ENCODE data around the gene MYCBPAP.

The MYCBPAP gene

GRCh38 chr17:50487213-50488096 is 20.8 kb upstream of the MYCBPAP start:
- Histone ChIP-seq H3K27me3 (ENCODE audit: control insufficient read depth in 1 of 2, insufficient read depth in 2 of 2, low read length in 2 of 2) (no peaks in the 10 kb centered on the region), H3K9me3 (ENCODE audit: control insufficient read depth in 1 of 2, low read length in 2 of 2) (no peaks in the 10 kb centered on the region), H3K4me3 (ENCODE audit: low read depth in 1 of 2, low read length in 2 of 2) (no peak overlapping the region), H3K36me3 (ENCODE audit: control insufficient read depth in 1 of 2, insufficient read depth in 2 of 2, low read length in 2 of 2) (peaks cover 28 to 31% of the 10 kb centered on the region in 2 donors), H3K27ac (ENCODE audit: low read depth, low read length) (no peak overlapping the region), H3K4me1 (ENCODE audit: control insufficient read depth in 1 of 2, insufficient read depth in 2 of 2, low read length in 2 of 2) (peaks cover 4% of the 10 kb centered on the region in 2 donors), H3K9ac (ENCODE audit: low read depth in 1 of 2, low read length in 2 of 2) (no peak overlapping the region)

GRCh38 chr17:50488880-50489279 is 19.4 kb upstream of the MYCBPAP start:
- Histone ChIP-seq H3K27ac (ENCODE audit: low read depth, low read length) (no peak overlapping the region), H3K4me1 (ENCODE audit: control insufficient read depth in 1 of 2, insufficient read depth in 2 of 2, low read length in 2 of 2) (no peaks in the 10 kb centered on the region), H3K9me3 (ENCODE audit: control insufficient read depth in 1 of 2, low read length in 2 of 2) (no peaks in the 10 kb centered on the region), H3K36me3 (ENCODE audit: control insufficient read depth in 1 of 2, insufficient read depth in 2 of 2, low read length in 2 of 2) (peaks cover 21 to 22% of the 10 kb centered on the region in 2 donors), H3K9ac (ENCODE audit: low read depth in 1 of 2, low read length in 2 of 2) (no peak overlapping the region), H3K27me3 (ENCODE audit: control insufficient read depth in 1 of 2, insufficient read depth in 2 of 2, low read length in 2 of 2) (no peaks in the 10 kb centered on the region), H3K4me3 (ENCODE audit: low read depth in 1 of 2, low read length in 2 of 2) (no peak overlapping the region)

- Histone ChIP-seq H3K27me3 (ENCODE audit: control insufficient read depth in 1 of 2, insufficient read depth in 2 of 2, low read length in 2 of 2) (no peaks in the 10 kb centered on the region), H3K9me3 (ENCODE audit: control insufficient read depth in 1 of 2, low read length in 2 of 2) (no peaks in the 10 kb centered on the region), H3K36me3 (ENCODE audit: control insufficient read depth in 1 of 2, insufficient read depth in 2 of 2, low read length in 2 of 2) (peaks cover 0 to 5% of the 10 kb centered on the region in 2 donors), H3K4me1 (ENCODE audit: control insufficient read depth in 1 of 2, insufficient read depth in 2 of 2, low read length in 2 of 2) (no peaks in the 10 kb centered on the region), H3K27ac (ENCODE audit: low read depth, low read length) (no peak overlapping the region), H3K4me3 (ENCODE audit: low read depth in 1 of 2, low read length in 2 of 2) (no peak overlapping the region), H3K9ac (ENCODE audit: low read depth in 1 of 2, low read length in 2 of 2) (no peak overlapping the region)
These were observed 16.7 kb upstream of the MYCBPAP start for GRCh38 chr17:50491505-50491904.

GRCh38 chr17:50492214-50492613 is 16.0 kb upstream of the MYCBPAP start:
- Histone ChIP-seq H3K9me3 (ENCODE audit: control insufficient read depth in 1 of 2, low read length in 2 of 2) (no peaks in the 10 kb centered on the region), H3K27ac (ENCODE audit: low read depth, low read length) (no peak overlapping the region), H3K9ac (ENCODE audit: low read depth in 1 of 2, low read length in 2 of 2) (no peak overlapping the region), H3K36me3 (ENCODE audit: control insufficient read depth in 1 of 2, insufficient read depth in 2 of 2, low read length in 2 of 2) (peaks cover 0 to 3% of the 10 kb centered on the region in 2 donors), H3K4me3 (ENCODE audit: low read depth in 1 of 2, low read length in 2 of 2) (no peak overlapping the region), H3K4me1 (ENCODE audit: control insufficient read depth in 1 of 2, insufficient read depth in 2 of 2, low read length in 2 of 2) (no peaks in the 10 kb centered on the region), H3K27me3 (ENCODE audit: control insufficient read depth in 1 of 2, insufficient read depth in 2 of 2, low read length in 2 of 2) (no peaks in the 10 kb centered on the region)

GRCh38 chr17:50493744-50494143 is 14.5 kb upstream of the MYCBPAP start:
- no peak overlapping the region for H3K9ac ChIP-seq (ENCODE audit: low read depth in 1 of 2, low read length in 2 of 2)
- H3K27me3 ChIP-seq (ENCODE audit: control insufficient read depth in 1 of 2, insufficient read depth in 2 of 2, low read length in 2 of 2): no peaks in the 10 kb centered on the region
- H3K36me3 ChIP-seq (ENCODE audit: control insufficient read depth in 1 of 2, insufficient read depth in 2 of 2, low read length in 2 of 2): no peaks in the 10 kb centered on the region
- H3K9me3 ChIP-seq (ENCODE audit: control insufficient read depth in 1 of 2, low read length in 2 of 2): no peaks in the 10 kb centered on the region
- H3K4me1 ChIP-seq (ENCODE audit: control insufficient read depth in 1 of 2, insufficient read depth in 2 of 2, low read length in 2 of 2): peaks cover 8 to 9% of the 10 kb centered on the region in 2 donors
- H3K27ac ChIP-seq (ENCODE audit: low read depth, low read length): no peak overlapping the region
- H3K4me3 ChIP-seq (ENCODE audit: low read depth in 1 of 2, low read length in 2 of 2): no peak overlapping the region

- no peak overlapping the region for H3K9ac ChIP-seq (ENCODE audit: low read depth in 1 of 2, low read length in 2 of 2)
- no peak overlapping the region for H3K4me3 ChIP-seq (ENCODE audit: low read depth in 1 of 2, low read length in 2 of 2)
- H3K4me1 ChIP-seq (ENCODE audit: control insufficient read depth in 1 of 2, insufficient read depth in 2 of 2, low read length in 2 of 2): peaks cover 8 to 9% of the 10 kb centered on the region in 2 donors
- H3K27me3 ChIP-seq (ENCODE audit: control insufficient read depth in 1 of 2, insufficient read depth in 2 of 2, low read length in 2 of 2): no peaks in the 10 kb centered on the region
- H3K9me3 ChIP-seq (ENCODE audit: control insufficient read depth in 1 of 2, low read length in 2 of 2): no peaks in the 10 kb centered on the region
- H3K27ac ChIP-seq (ENCODE audit: low read depth, low read length): no peak overlapping the region
- H3K36me3 ChIP-seq (ENCODE audit: control insufficient read depth in 1 of 2, insufficient read depth in 2 of 2, low read length in 2 of 2): no peaks in the 10 kb centered on the region
These were observed 12.9 kb upstream of the MYCBPAP start for GRCh38 chr17:50495217-50495823.

- Histone ChIP-seq H3K4me3 (ENCODE audit: low read depth in 1 of 2, low read length in 2 of 2) (no peak overlapping the region), H3K27ac (ENCODE audit: low read depth, low read length) (no peak overlapping the region), H3K9me3 (ENCODE audit: control insufficient read depth in 1 of 2, low read length in 2 of 2) (no peaks in the 10 kb centered on the region), H3K9ac (ENCODE audit: low read depth in 1 of 2, low read length in 2 of 2) (no peak overlapping the region), H3K27me3 (ENCODE audit: control insufficient read depth in 1 of 2, insufficient read depth in 2 of 2, low read length in 2 of 2) (no peaks in the 10 kb centered on the region), H3K36me3 (ENCODE audit: control insufficient read depth in 1 of 2, insufficient read depth in 2 of 2, low read length in 2 of 2) (no peaks in the 10 kb centered on the region), H3K4me1 (ENCODE audit: control insufficient read depth in 1 of 2, insufficient read depth in 2 of 2, low read length in 2 of 2) (peaks cover 8 to 9% of the 10 kb centered on the region in 2 donors)
These were observed 12.3 kb upstream of the MYCBPAP start for GRCh38 chr17:50495918-50496317.

- H3K36me3 ChIP-seq (ENCODE audit: control insufficient read depth in 1 of 2, insufficient read depth in 2 of 2, low read length in 2 of 2): no peaks in the 10 kb centered on the region
- no peak overlapping the region for H3K27ac ChIP-seq (ENCODE audit: low read depth, low read length)
- no peaks in the 10 kb centered on the region for H3K27me3 ChIP-seq (ENCODE audit: control insufficient read depth in 1 of 2, insufficient read depth in 2 of 2, low read length in 2 of 2)
- no peak overlapping the region for H3K4me3 ChIP-seq (ENCODE audit: low read depth in 1 of 2, low read length in 2 of 2)
- peaks cover 8 to 9% of the 10 kb centered on the region in 2 donors for H3K4me1 ChIP-seq (ENCODE audit: control insufficient read depth in 1 of 2, insufficient read depth in 2 of 2, low read length in 2 of 2)
- H3K9ac ChIP-seq (ENCODE audit: low read depth in 1 of 2, low read length in 2 of 2): no peak overlapping the region
- H3K9me3 ChIP-seq (ENCODE audit: control insufficient read depth in 1 of 2, low read length in 2 of 2): no peaks in the 10 kb centered on the region
These were observed 10.0 kb upstream of the MYCBPAP start for GRCh38 chr17:50498021-50498874.

- Histone ChIP-seq H3K9ac (ENCODE audit: low read depth in 1 of 2, low read length in 2 of 2) (no peak overlapping the region), H3K27ac (ENCODE audit: low read depth, low read length) (no peak overlapping the region), H3K36me3 (ENCODE audit: control insufficient read depth in 1 of 2, insufficient read depth in 2 of 2, low read length in 2 of 2) (no peaks in the 10 kb centered on the region), H3K27me3 (ENCODE audit: control insufficient read depth in 1 of 2, insufficient read depth in 2 of 2, low read length in 2 of 2) (no peaks in the 10 kb centered on the region), H3K4me3 (ENCODE audit: low read depth in 1 of 2, low read length in 2 of 2) (no peak overlapping the region), H3K9me3 (ENCODE audit: control insufficient read depth in 1 of 2, low read length in 2 of 2) (no peaks in the 10 kb centered on the region), H3K4me1 (ENCODE audit: control insufficient read depth in 1 of 2, insufficient read depth in 2 of 2, low read length in 2 of 2) (peaks cover 14 to 16% of the 10 kb centered on the region in 2 donors)
These were observed 9.0 kb upstream of the MYCBPAP start for GRCh38 chr17:50499270-50499669.

- Histone ChIP-seq H3K27me3 (ENCODE audit: control insufficient read depth in 1 of 2, insufficient read depth in 2 of 2, low read length in 2 of 2) (no peaks in the 10 kb centered on the region), H3K4me1 (ENCODE audit: control insufficient read depth in 1 of 2, insufficient read depth in 2 of 2, low read length in 2 of 2) (peaks cover 14 to 20% of the 10 kb centered on the region in 2 donors), H3K4me3 (ENCODE audit: low read depth in 1 of 2, low read length in 2 of 2) (no peak overlapping the region), H3K9me3 (ENCODE audit: control insufficient read depth in 1 of 2, low read length in 2 of 2) (no peaks in the 10 kb centered on the region), H3K27ac (ENCODE audit: low read depth, low read length) (no peak overlapping the region), H3K36me3 (ENCODE audit: control insufficient read depth in 1 of 2, insufficient read depth in 2 of 2, low read length in 2 of 2) (no peaks in the 10 kb centered on the region), H3K9ac (ENCODE audit: low read depth in 1 of 2, low read length in 2 of 2) (no peak overlapping the region)
These were observed 8.5 kb upstream of the MYCBPAP start for GRCh38 chr17:50499721-50500120.
